HG03520 (cell line): ENCODE data around the gene STH.
"Not testable (repeated sequence)": the region's sequence is repeated elsewhere in the genome, so short reads cannot be mapped to it uniquely, and the experiment has no call there.

Experiments used
- ATAC-seq: cut with Tn5 transposase; IDR thresholded peaks from one replicate; pipeline ENCODE4 v1.9.1; 2021; ENCODE audit warnings: mild to moderate bottlenecking, moderate library complexity; ENCODE audit not compliant: unreplicated experiment

The STH gene

DNA sequence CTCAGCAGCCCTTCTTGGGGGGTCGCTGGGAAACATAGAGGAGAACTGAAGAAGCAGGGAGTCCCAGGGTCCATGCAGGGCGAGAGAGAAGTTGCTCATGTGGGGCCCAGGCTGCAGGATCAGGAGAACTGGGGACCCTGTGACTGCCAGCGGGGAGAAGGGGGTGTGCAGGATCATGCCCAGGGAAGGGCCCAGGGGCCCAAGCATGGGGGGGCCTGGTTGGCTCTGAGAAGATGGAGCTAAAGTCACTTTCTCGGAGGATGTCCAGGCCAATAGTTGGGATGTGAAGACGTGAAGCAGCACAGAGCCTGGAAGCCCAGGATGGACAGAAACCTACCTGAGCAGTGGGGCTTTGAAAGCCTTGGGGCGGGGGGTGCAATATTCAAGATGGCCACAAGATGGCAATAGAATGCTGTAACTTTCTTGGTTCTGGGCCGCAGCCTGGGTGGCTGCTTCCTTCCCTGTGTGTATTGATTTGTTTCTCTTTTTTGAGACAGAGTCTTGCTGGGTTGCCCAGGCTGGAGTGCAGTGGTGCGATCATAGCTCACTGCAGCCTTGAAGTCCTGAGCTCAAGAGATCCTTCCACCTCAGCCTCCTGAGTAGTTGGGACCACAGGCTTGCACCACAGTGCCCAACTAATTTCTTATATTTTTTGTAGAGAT lies 3.4 kb downstream of the STH start:
- ATAC-seq: no peak

DNA sequence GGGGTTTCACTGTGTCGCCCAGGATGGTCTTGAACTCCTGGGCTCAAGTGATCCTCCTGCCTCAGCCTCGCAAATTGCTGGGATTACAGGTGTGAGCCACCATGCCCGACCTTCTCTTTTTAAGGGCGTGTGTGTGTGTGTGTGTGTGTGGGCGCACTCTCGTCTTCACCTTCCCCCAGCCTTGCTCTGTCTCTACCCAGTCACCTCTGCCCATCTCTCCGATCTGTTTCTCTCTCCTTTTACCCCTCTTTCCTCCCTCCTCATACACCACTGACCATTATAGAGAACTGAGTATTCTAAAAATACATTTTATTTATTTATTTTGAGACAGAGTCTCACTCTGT lies 3.9 kb downstream of the STH start:
- no peak for ATAC-seq

DNA sequence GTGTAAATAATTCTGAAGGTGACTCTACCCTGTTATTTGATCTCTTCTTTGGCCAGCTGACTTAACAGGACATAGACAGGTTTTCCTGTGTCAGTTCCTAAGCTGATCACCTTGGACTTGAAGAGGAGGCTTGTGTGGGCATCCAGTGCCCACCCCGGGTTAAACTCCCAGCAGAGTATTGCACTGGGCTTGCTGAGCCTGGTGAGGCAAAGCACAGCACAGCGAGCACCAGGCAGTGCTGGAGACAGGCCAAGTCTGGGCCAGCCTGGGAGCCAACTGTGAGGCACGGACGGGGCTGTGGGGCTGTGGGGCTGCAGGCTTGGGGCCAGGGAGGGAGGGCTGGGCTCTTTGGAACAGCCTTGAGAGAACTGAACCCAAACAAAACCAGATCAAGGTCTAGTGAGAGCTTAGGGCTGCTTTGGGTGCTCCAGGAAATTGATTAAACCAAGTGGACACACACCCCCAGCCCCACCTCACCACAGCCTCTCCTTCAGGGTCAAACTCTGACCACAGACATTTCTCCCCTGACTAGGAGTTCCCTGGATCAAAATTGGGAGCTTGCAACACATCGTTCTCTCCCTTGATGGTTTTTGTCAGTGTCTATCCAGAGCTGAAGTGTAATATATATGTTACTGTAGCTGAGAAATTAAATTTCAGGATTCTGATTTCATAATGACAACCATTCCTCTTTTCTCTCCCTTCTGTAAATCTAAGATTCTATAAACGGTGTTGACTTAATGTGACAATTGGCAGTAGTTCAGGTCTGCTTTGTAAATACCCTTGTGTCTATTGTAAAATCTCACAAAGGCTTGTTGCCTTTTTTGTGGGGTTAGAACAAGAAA lies 5.1 kb downstream of the STH start:
- no peak for ATAC-seq

DNA sequence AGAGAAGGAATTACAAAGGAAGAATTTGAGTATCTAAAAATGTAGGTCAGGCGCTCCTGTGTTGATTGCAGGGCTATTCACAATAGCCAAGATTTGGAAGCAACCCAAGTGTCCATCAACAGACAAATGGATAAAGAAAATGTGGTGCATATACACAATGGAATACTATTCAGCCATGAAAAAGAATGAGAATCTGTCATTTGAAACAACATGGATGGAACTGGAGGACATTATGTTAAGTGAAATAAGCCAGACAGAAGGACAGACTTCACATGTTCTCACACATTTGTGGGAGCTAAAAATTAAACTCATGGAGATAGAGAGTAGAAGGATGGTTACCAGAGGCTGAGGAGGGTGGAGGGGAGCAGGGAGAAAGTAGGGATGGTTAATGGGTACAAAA lies 7.0 kb downstream of the STH start:
- not testable (repeated sequence) for ATAC-seq

DNA sequence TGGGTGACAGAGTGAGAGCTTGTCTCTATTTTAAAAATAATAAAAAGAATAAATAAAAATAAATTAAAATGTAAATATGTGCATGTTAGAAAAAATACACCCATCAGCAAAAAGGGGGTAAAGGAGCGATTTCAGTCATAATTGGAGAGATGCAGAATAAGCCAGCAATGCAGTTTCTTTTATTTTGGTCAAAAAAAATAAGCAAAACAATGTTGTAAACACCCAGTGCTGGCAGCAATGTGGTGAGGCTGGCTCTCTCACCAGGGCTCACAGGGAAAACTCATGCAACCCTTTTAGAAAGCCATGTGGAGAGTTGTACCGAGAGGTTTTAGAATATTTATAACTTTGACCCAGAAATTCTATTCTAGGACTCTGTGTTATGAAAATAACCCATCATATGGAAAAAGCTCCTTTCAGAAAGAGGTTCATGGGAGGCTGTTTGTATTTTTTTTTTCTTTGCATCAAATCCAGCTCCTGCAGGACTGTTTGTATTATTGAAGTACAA lies 8.5 kb downstream of the STH start:
- no peak for ATAC-seq

DNA sequence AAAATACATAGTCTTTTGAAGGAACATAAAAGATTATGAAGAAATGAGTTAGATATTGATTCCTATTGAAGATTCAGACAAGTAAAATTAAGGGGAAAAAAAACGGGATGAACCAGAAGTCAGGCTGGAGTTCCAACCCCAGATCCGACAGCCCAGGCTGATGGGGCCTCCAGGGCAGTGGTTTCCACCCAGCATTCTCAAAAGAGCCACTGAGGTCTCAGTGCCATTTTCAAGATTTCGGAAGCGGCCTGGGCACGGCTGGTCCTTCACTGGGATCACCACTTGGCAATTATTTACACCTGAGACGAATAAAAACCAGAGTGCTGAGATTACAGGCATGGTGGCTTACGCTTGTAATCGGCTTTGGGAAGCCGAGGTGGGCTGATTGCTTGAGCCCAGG lies 9.5 kb downstream of the STH start:
- no peak for ATAC-seq

DNA sequence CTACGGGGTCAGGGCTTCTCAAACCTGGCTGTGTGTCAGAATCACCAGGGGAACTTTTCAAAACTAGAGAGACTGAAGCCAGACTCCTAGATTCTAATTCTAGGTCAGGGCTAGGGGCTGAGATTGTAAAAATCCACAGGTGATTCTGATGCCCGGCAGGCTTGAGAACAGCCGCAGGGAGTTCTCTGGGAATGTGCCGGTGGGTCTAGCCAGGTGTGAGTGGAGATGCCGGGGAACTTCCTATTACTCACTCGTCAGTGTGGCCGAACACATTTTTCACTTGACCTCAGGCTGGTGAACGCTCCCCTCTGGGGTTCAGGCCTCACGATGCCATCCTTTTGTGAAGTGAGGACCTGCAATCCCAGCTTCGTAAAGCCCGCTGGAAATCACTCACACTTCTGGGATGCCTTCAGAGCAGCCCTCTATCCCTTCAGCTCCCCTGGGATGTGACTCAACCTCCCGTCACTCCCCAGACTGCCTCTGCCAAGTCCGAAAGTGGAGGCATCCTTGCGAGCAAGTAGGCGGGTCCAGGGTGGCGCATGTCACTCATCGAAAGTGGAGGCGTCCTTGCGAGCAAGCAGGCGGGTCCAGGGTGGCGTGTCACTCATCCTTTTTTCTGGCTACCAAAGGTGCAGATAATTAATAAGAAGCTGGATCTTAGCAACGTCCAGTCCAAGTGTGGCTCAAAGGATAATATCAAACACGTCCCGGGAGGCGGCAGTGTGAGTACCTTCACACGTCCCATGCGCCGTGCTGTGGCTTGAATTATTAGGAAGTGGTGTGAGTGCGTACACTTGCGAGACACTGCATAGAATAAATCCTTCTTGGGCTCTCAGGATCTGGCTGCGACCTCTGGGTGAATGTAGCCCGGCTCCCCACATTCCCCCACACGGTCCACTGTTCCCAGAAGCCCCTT lies 10.9 kb downstream of the STH start:
- no peak for ATAC-seq

DNA sequence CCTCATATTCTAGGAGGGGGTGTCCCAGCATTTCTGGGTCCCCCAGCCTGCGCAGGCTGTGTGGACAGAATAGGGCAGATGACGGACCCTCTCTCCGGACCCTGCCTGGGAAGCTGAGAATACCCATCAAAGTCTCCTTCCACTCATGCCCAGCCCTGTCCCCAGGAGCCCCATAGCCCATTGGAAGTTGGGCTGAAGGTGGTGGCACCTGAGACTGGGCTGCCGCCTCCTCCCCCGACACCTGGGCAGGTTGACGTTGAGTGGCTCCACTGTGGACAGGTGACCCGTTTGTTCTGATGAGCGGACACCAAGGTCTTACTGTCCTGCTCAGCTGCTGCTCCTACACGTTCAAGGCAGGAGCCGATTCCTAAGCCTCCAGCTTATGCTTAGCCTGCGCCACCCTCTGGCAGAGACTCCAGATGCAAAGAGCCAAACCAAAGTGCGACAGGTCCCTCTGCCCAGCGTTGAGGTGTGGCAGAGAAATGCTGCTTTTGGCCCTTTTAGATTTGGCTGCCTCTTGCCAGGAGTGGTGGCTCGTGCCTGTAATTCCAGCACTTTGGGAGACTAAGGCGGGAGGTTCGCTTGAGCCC lies 11.6 kb downstream of the STH start:
- no peak for ATAC-seq

DNA sequence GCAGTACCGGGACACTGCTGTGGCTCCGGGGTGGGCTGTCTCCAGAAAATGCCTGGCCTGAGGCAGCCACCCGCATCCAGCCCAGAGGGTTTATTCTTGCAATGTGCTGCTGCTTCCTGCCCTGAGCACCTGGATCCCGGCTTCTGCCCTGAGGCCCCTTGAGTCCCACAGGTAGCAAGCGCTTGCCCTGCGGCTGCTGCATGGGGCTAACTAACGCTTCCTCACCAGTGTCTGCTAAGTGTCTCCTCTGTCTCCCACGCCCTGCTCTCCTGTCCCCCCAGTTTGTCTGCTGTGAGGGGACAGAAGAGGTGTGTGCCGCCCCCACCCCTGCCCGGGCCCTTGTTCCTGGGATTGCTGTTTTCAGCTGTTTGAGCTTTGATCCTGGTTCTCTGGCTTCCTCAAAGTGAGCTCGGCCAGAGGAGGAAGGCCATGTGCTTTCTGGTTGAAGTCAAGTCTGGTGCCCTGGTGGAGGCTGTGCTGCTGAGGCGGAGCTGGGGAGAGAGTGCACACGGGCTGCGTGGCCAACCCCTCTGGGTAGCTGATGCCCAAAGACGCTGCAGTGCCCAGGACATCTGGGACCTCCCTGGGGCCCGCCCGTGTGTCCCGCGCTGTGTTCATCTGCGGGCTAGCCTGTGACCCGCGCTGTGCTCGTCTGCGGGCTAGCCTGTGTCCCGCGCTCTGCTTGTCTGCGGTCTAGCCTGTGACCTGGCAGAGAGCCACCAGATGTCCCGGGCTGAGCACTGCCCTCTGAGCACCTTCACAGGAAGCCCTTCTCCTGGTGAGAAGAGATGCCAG lies 12.9 kb downstream of the STH start:
- no peak for ATAC-seq

DNA sequence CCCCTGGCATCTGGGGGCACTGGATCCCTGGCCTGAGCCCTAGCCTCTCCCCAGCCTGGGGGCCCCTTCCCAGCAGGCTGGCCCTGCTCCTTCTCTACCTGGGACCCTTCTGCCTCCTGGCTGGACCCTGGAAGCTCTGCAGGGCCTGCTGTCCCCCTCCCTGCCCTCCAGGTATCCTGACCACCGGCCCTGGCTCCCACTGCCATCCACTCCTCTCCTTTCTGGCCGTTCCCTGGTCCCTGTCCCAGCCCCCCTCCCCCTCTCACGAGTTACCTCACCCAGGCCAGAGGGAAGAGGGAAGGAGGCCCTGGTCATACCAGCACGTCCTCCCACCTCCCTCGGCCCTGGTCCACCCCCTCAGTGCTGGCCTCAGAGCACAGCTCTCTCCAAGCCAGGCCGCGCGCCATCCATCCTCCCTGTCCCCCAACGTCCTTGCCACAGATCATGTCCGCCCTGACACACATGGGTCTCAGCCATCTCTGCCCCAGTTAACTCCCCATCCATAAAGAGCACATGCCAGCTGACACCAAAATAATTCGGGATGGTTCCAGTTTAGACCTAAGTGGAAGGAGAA lies 13.5 kb downstream of the STH start:
- ATAC-seq: no peak

DNA sequence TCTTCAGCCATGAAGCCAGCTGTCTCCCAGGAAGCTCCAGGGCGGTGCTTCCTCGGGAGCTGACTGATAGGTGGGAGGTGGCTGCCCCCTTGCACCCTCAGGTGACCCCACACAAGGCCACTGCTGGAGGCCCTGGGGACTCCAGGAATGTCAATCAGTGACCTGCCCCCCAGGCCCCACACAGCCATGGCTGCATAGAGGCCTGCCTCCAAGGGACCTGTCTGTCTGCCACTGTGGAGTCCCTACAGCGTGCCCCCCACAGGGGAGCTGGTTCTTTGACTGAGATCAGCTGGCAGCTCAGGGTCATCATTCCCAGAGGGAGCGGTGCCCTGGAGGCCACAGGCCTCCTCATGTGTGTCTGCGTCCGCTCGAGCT lies 14.1 kb downstream of the STH start:
- ATAC-seq: no peak

DNA sequence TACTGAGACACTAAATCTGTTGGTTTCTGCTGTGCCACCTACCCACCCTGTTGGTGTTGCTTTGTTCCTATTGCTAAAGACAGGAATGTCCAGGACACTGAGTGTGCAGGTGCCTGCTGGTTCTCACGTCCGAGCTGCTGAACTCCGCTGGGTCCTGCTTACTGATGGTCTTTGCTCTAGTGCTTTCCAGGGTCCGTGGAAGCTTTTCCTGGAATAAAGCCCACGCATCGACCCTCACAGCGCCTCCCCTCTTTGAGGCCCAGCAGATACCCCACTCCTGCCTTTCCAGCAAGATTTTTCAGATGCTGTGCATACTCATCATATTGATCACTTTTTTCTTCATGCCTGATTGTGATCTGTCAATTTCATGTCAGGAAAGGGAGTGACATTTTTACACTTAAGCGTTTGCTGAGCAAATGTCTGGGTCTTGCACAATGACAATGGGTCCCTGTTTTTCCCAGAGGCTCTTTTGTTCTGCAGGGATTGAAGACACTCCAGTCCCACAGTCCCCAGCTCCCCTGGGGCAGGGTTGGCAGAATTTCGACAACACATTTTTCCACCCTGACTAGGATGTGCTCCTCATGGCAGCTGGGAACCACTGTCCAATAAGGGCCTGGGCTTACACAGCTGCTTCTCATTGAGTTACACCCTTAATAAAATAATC lies 14.6 kb downstream of the STH start:
- ATAC-seq: no peak

DNA sequence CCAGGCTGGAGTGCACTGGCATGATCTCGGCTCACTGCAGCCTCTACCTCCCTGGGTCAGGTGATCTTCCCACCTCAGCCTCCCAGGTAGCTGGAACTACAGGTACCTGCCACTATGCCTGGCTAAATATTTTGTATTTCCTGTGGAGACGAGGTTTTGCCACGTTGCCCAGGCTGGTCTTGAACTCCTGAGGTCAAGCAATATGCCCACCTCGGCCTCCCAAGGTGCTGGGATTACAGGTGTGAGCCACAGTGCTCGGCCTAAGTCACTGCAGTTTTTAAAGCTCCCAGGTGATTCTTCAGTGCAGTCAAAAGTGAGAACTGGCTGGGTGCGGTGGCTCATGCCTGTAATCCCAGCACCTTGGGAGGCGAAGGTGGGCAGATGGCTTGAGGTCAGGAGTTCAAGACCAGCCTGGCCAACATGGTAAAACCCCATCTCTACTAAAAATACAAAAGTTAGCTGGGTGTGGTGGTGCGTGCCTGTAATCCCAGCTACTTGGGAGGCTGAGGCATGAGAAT lies 20.4 kb downstream of the STH start:
- not testable (repeated sequence) for ATAC-seq

DNA sequence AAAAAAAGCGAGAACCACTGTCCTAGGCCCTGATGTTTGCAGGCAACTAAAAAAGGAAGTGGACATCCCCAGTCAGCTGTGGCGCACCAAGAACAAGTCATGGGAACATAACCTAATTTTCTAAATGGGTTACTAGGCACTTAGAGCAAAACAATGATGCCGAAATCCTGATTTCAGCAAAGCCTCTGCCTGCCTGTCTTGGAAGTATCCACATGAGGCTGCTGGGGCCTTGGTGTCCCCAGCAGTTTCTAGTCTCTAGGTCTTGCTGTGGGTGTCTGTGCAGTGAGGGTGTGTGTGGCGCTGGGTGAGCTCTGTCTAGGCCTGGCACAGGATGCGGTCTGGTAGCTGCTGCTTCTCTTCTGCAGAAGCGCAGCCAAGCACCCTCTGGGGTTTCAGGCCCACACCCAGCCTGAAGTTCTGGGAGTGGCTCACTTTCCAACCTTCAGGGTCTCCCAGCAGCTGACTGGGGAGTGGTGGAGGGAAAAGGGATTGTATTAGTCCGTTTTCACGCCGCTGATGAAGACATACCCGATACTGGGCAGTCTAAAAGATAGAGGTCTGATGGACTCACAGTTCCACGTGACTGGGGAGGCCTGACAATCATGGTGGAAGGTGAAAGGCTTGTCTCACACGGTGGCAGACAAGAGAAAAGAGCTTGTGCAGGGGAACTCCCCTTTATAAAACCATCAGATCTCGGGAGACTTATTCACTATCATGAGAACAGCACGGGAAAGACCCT lies 21.1 kb downstream of the STH start:
- no peak for ATAC-seq

DNA sequence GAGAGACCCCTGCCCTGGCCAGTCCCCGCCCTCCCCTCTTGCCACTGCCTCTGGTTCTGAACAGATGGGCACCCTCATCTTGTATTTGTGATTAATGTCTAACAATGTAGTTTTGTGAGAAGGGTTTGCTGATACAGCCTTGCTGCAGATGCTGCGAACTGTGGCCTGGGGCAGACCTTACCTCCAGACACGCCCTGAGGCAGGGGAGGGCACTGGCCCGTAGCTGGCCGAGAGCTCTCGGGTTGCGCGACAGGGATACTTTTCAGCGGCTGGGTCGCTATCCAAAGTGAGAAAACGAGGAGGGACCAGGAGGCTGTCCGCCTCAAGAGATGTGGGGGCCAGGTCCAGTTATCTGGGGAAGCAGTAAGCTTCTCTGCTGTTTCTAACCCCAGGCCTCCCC lies 21.9 kb downstream of the STH start:
- ATAC-seq: no peak

DNA sequence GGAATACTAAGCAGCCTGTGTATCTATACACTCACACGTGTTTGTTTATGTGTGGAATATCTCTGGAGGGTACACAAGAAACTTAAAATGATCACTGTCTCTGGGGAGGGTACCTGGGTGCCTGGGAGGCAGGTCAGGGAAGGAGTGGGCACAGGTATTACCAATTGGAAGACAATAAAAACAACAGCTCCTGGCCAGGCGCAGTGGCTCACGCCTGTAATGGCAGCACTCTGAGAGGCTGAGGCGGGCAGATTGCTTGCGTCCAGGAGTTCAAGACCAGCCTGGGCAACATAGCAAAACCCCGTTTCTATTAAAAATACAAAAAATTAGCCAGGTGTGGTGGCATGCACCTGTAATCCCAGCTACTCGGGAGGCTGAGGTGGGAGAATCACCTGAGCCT lies 24.3 kb downstream of the STH start:
- not testable (repeated sequence) for ATAC-seq

DNA sequence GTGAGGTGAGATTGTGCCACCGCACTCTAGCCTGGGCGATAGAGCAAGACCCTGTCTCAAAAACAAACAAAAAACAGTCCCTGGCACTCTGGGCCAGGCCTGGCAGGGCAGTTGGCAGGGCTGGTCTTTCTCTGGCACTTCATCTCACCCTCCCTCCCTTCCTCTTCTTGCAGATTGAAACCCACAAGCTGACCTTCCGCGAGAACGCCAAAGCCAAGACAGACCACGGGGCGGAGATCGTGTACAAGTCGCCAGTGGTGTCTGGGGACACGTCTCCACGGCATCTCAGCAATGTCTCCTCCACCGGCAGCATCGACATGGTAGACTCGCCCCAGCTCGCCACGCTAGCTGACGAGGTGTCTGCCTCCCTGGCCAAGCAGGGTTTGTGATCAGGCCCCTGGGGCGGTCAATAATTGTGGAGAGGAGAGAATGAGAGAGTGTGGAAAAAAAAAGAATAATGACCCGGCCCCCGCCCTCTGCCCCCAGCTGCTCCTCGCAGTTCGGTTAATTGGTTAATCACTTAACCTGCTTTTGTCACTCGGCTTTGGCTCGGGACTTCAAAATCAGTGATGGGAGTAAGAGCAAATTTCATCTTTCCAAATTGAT lies 24.8 kb downstream of the STH start:
- no peak for ATAC-seq

DNA sequence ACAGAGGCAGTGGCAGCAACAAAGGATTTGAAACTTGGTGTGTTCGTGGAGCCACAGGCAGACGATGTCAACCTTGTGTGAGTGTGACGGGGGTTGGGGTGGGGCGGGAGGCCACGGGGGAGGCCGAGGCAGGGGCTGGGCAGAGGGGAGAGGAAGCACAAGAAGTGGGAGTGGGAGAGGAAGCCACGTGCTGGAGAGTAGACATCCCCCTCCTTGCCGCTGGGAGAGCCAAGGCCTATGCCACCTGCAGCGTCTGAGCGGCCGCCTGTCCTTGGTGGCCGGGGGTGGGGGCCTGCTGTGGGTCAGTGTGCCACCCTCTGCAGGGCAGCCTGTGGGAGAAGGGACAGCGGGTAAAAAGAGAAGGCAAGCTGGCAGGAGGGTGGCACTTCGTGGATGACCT lies 25.5 kb downstream of the STH start:
- ATAC-seq: no peak
